Endodermal cell (in vitro differentiated cells): Measurements from ENCODE around the gene SLC35E3. TPM values are rescaled to one million over a fixed set of nuclear protein-coding genes. Genes with fewer than 3 reads are reported as not detected.

Experiments
- DNase-seq: peaks from one replicate; pipeline ENCODE4 v3.0.0-alpha.2; 2017
- H3K27ac ChIP-seq: 2 replicates; pipeline ENCODE4 v1.5.1; 2013; ENCODE audit warnings: mild to moderate bottlenecking, low read depth, low read length, moderate library complexity
- H3K27me3 ChIP-seq: 2 replicates; pipeline ENCODE4 v1.6.1; 2013; ENCODE audit warnings: mild to moderate bottlenecking, low read length, moderate library complexity; ENCODE audit not compliant: insufficient read depth, control insufficient read depth, poor library complexity, severe bottlenecking
- H3K36me3 ChIP-seq: 2 replicates; pipeline ENCODE4 v1.7.0; 2013; ENCODE audit warnings: mild to moderate bottlenecking, low read length, moderate library complexity; ENCODE audit not compliant: control insufficient read depth, insufficient read depth
- H3K4me1 ChIP-seq: one replicate; pipeline ENCODE4 v1.7.0; 2013; ENCODE audit warnings: low read length; ENCODE audit not compliant: control insufficient read depth, insufficient read depth
- H3K4me3 ChIP-seq: 2 replicates; pipeline ENCODE4 v1.5.1; 2013; ENCODE audit warnings: mild to moderate bottlenecking, low read length, moderate library complexity
- H3K9ac ChIP-seq: 2 replicates; pipeline ENCODE4 v1.6.1; 2013; ENCODE audit warnings: mild to moderate bottlenecking, low read length, moderate library complexity; ENCODE audit not compliant: poor library complexity, severe bottlenecking; ENCODE audit errors: extremely low read depth
- H3K9me3 ChIP-seq: 2 replicates; pipeline ENCODE4 v1.6.1; 2013; ENCODE audit warnings: mild to moderate bottlenecking, low read length, moderate library complexity; ENCODE audit not compliant: control insufficient read depth
- H3K27ac Mint-ChIP-seq: 2 replicates; pipeline ENCODE4 v1.8.0; 2020; ENCODE audit warnings: mixed read lengths
- H3K27me3 Mint-ChIP-seq: 2 replicates; pipeline ENCODE4 v1.8.0; 2021; ENCODE audit warnings: mild to moderate bottlenecking, mixed read lengths; ENCODE audit not compliant: insufficient read depth
- H3K36me3 Mint-ChIP-seq: 2 replicates; pipeline ENCODE4 v1.8.0; 2020; ENCODE audit warnings: low read depth, mixed read lengths
- H3K4me1 Mint-ChIP-seq: 2 replicates; pipeline ENCODE4 v1.8.0; 2020; ENCODE audit warnings: mixed read lengths
- H3K4me3 Mint-ChIP-seq: 2 replicates; pipeline ENCODE4 v1.8.0; 2020; ENCODE audit warnings: mild to moderate bottlenecking, moderate library complexity, mixed read lengths
- H3K9me3 Mint-ChIP-seq: 2 replicates; pipeline ENCODE4 v1.8.0; 2020; ENCODE audit warnings: mild to moderate bottlenecking, mixed read lengths
- WGBS, 2 experiments: methylation state at CpG; one replicate each; pipeline versions ENCODE4 v1.1.5 to v1.1.7; 2013; ENCODE audit warnings: missing lambda C conversion rate in 2 of 2, mixed read lengths in 1 of 2; ENCODE audit not compliant: insufficient coverage in 1 of 2, insufficient read length in 1 of 2; 5-methylcytosine and 5-hydroxymethylcytosine counted together
- total RNA-seq, 2 donors: library from RNA; stranded (reverse); fragmentation: NEBNext Ultra II Directional in 1 of 2; extraction: Animal tissue kit (Norgen Biotek cat#: 25700) in 1 of 2; gene quantifications; 2 replicates in 1 of 2; 3 replicates in 1 of 2; pipeline ENCODE4 v1.2.1, GENCODE V29; 2021
- TF ChIP-seq, protein P1 (sequence below): fragments of 200-600 bp; sonication (generic); conservative IDR thresholded peaks from 2 replicates; pipeline ENCODE4 v1.5.0; 2021; ENCODE audit warnings: antibody characterized with exemption, mild to moderate bottlenecking

The SLC35E3 gene
- total RNA-seq, 2 donors from 2014 or later: 12.6 to 12.7 TPM

DNA sequence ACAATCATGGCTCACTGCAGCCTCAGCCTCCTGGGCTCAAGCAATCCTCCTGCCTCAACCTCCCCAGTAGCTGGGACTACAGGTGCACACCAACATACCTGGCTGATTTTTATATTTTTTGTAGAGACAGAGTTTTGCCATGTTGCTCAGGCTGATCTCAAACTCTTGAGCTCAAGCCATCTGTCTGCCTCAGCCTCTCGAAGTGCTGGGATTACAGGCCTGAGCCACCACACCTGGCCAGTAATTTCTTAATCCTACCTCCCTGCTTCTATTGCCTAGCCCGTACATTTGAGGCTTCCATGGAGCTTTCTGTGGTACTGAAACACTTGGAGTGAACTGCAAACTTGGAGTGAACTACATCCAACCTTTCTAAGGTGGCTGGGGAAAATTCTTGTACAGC, 20.7 kb downstream of the SLC35E3 start:
- 95 to 100% methylated on average over 2 of the region's 2 CpGs for WGBS, 2 experiments

DNA sequence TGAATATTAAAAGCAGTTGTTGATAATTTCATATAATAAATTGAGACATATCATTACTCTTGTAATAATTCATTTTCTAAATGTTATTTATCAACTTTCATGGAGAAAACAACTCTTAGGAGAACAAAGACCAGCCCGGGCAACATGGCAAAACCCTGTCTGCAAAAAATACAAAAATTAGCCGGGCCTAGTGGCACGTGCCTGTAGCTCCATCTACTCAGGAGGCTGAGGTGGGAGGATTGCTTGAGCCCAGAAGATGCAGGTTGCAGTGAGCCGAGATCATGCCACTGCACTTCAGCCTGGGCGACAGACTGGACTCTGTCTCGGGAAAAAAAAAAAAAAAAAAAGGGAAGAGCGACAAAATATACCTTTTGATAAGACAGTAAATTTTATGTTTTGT, 21.2 kb downstream of the SLC35E3 start:
- peaks cover 36% of the 10 kb centered on the region for H3K36me3 Mint-ChIP-seq
- H3K4me3 Mint-ChIP-seq: no peak overlapping the region
- H3K4me1 ChIP-seq: no peaks in the 10 kb centered on the region
- no peak overlapping the region for H3K27ac ChIP-seq
- TF ChIP-seq, protein P1, sequence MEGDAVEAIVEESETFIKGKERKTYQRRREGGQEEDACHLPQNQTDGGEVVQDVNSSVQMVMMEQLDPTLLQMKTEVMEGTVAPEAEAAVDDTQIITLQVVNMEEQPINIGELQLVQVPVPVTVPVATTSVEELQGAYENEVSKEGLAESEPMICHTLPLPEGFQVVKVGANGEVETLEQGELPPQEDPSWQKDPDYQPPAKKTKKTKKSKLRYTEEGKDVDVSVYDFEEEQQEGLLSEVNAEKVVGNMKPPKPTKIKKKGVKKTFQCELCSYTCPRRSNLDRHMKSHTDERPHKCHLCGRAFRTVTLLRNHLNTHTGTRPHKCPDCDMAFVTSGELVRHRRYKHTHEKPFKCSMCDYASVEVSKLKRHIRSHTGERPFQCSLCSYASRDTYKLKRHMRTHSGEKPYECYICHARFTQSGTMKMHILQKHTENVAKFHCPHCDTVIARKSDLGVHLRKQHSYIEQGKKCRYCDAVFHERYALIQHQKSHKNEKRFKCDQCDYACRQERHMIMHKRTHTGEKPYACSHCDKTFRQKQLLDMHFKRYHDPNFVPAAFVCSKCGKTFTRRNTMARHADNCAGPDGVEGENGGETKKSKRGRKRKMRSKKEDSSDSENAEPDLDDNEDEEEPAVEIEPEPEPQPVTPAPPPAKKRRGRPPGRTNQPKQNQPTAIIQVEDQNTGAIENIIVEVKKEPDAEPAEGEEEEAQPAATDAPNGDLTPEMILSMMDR: no peak
- no peaks in the 10 kb centered on the region for H3K9me3 Mint-ChIP-seq
- H3K9ac ChIP-seq: no peak overlapping the region
- no peaks in the 10 kb centered on the region for H3K27me3 ChIP-seq
- no peaks in the 10 kb centered on the region for H3K4me1 Mint-ChIP-seq
- 89 to 95% methylated on average over 3 to 4 of the region's 7 CpGs for WGBS, 2 experiments
- H3K9me3 ChIP-seq: no peaks in the 10 kb centered on the region
- peaks cover 19% of the 10 kb centered on the region for H3K36me3 ChIP-seq
- DNase-seq: no peak
- no peak overlapping the region for H3K4me3 ChIP-seq
- no peak overlapping the region for H3K27ac Mint-ChIP-seq
- H3K27me3 Mint-ChIP-seq: no peaks in the 10 kb centered on the region

More for the DNA sequence above, 20.7 kb downstream of the SLC35E3 start:
- peaks cover 5% of the 10 kb centered on the region for H3K4me1 Mint-ChIP-seq
- no peak for DNase-seq
- Histone ChIP-seq H3K27me3 (no peaks in the 10 kb centered on the region), H3K27ac (no peak overlapping the region), H3K4me3 (no peak overlapping the region), H3K9ac (no peak overlapping the region), H3K9me3 (no peaks in the 10 kb centered on the region), H3K36me3 (peaks cover 22% of the 10 kb centered on the region), H3K4me1 (no peaks in the 10 kb centered on the region)
- H3K36me3 Mint-ChIP-seq: peaks cover 41% of the 10 kb centered on the region
- no peak overlapping the region for H3K4me3 Mint-ChIP-seq
- H3K27me3 Mint-ChIP-seq: no peaks in the 10 kb centered on the region
- no peak overlapping the region for H3K27ac Mint-ChIP-seq
- TF ChIP-seq, protein P1: no peak
- no peaks in the 10 kb centered on the region for H3K9me3 Mint-ChIP-seq

DNA sequence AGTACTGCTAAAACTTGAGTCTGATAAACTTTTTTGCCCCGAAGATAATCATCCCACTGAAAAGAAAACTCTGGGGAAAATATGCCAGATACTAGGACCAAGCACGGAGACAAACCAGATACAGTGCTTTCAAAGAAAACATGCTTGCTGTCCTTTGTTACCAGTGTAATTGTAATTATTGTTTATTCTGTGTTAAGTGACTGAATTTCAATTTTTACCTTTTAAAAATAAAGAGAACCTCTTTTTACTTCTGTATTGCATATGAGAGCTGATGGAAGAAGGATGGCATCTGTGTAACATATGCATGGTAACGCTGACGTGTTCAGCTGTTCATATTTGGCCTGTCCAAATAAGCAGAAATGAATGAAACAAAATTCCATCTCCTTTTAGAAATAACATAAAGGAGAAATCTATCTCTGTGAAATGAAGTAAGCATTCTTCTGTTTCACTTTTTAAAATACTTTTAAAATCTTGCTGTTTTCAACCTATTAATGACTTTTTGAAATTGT, 22.5 kb downstream of the SLC35E3 start:
- 87 to 100% methylated on average over 3 to 4 of the region's 4 CpGs for WGBS, 2 experiments
- no peaks in the 10 kb centered on the region for H3K4me1 Mint-ChIP-seq
- no peak overlapping the region for H3K27ac ChIP-seq
- H3K4me3 Mint-ChIP-seq: no peak overlapping the region
- no peaks in the 10 kb centered on the region for H3K27me3 Mint-ChIP-seq
- no peak overlapping the region for H3K9ac ChIP-seq
- H3K27me3 ChIP-seq: no peaks in the 10 kb centered on the region
- no peak for DNase-seq
- H3K4me3 ChIP-seq: no peak overlapping the region
- peaks cover 19% of the 10 kb centered on the region for H3K36me3 ChIP-seq
- H3K9me3 ChIP-seq: no peaks in the 10 kb centered on the region
- TF ChIP-seq, protein P1: no peak
- peaks cover 25% of the 10 kb centered on the region for H3K36me3 Mint-ChIP-seq
- no peak overlapping the region for H3K27ac Mint-ChIP-seq
- no peaks in the 10 kb centered on the region for H3K4me1 ChIP-seq
- H3K9me3 Mint-ChIP-seq: no peaks in the 10 kb centered on the region
